ENCODE results near the gene C3orf52. TPM values are rescaled to one million over a fixed set of nuclear protein-coding genes. Genes with fewer than 3 reads are reported as not detected.

Gene C3orf52
- total and polyA plus RNA-seq, 2 donors (not counting 1 experiment from before 2014, with no cell fraction given) = 0.18 to 3.9 TPM

GRCh38 chr3:112119962-112120836 lies 34.0 kb downstream of the C3orf52 start:
- Histone ChIP-seq H3K36me3 (replicated peaks in 1 of 2; ENCODE audit: control extremely low read depth in 1 of 2, control insufficient read depth in 1 of 2, extremely low read depth in 1 of 2, insufficient read depth in 2 of 2, low read length in 1 of 2) (peaks cover 0 to 12% of the 10 kb centered on the region in 2 experiments), H3K9ac (ENCODE audit: low read length) (peak overlapping the region; percentile 30), H3K4me2 (replicated peaks; ENCODE audit: low read depth, low read length, poor library complexity, severe bottlenecking) (peak overlapping the region; percentile 56), H3K27me3 (replicated peaks in 1 of 4; ENCODE audit: control extremely low read depth in 1 of 4, control insufficient read depth in 3 of 4, insufficient read depth in 4 of 4, low read length in 3 of 4) (no peaks in the 10 kb centered on the region), H2AFZ (ENCODE audit: insufficient read depth, low read depth, low read length, poor library complexity, severe bottlenecking) (peak overlapping the region; percentile 8), H4K20me1 (ENCODE audit: control insufficient read depth, insufficient read depth, low read length, poor library complexity, severe bottlenecking) (no peaks in the 10 kb centered on the region), H3K27ac (ENCODE audit: low read length in 2 of 2) (peak overlapping the region; percentile 67 to 78), H3K9me3 (ENCODE audit: control extremely low read depth in 1 of 3, control insufficient read depth in 2 of 3, insufficient read depth in 1 of 3, low read length in 2 of 3) (no peaks in the 10 kb centered on the region), H3K4me1 (ENCODE audit: control insufficient read depth in 2 of 2, insufficient read depth in 2 of 2, low read length in 2 of 2) (peaks cover 84 to 94% of the 10 kb centered on the region in 2 donors), H3K79me2 (ENCODE audit: control insufficient read depth, insufficient read depth, low read length) (peaks cover 12% of the 10 kb centered on the region), H3K4me3 (ENCODE audit: control extremely low read depth in 1 of 5, extremely low read depth in 1 of 5, insufficient read depth in 1 of 5, low read depth in 2 of 5, low read length in 4 of 5) (peak overlapping the region in 1 of 5 experiments; percentile 45)
- 10% methylated on average over 5 of the region's 9 CpGs for WGBS (ENCODE audit: insufficient coverage)
- Mint-ChIP-seq H3K9me3 (ENCODE audit: insufficient read depth) (no peaks in the 10 kb centered on the region), H3K4me1 (peaks cover 88% of the 10 kb centered on the region), H3K4me3 (peak overlapping the region; percentile 79), H3K27me3 (no peaks in the 10 kb centered on the region), H3K27ac (peak overlapping the region; percentile 86)
- DNase-seq = peak; percentile 66
- ChIA-PET POLR2A (no interaction called here), CTCF (interaction anchor here (1.2 to 3.9 kb wide), 3 partner anchors 13 to 411 kb away, joined by 3 to 36 read pairs (median 6); partner anchors contain the start of gene GCSAM)
- intact Hi-C loops (cut with micrococcal nuclease) = no loop called here
- TF ChIP-seq EZH2 (IDR thresholded peaks at IDR 0.05; ENCODE audit: borderline replicate concordance, insufficient read depth, low read depth, low read length, poor library complexity, severe bottlenecking) (no peak), CTCF (IDR thresholded peaks at IDR 0.05) (no peak)
- ATAC-seq (ENCODE audit: low read depth) = peak; percentile 28

Data from B cell (primary cell).